RPMI8226 (cell line): ENCODE results near the gene SFXN5.

Experiments used
- DNase-seq: peaks from one replicate; pipeline ENCODE4 v3.0.0-alpha.2; 2015

Gene SFXN5

GRCh38 chr2:72934683-72935610 is 136.6 kb downstream of the SFXN5 start:
- peak; percentile 67 for DNase-seq

GRCh38 chr2:72933646-72934151 is 137.8 kb downstream of the SFXN5 start:
- no peak for DNase-seq

GRCh38 chr2:72933207-72933606 is 138.3 kb downstream of the SFXN5 start:
- no peak for DNase-seq

- DNase-seq = no peak
These were observed 138.7 kb downstream of the SFXN5 start for GRCh38 chr2:72932805-72933204.

DNA sequence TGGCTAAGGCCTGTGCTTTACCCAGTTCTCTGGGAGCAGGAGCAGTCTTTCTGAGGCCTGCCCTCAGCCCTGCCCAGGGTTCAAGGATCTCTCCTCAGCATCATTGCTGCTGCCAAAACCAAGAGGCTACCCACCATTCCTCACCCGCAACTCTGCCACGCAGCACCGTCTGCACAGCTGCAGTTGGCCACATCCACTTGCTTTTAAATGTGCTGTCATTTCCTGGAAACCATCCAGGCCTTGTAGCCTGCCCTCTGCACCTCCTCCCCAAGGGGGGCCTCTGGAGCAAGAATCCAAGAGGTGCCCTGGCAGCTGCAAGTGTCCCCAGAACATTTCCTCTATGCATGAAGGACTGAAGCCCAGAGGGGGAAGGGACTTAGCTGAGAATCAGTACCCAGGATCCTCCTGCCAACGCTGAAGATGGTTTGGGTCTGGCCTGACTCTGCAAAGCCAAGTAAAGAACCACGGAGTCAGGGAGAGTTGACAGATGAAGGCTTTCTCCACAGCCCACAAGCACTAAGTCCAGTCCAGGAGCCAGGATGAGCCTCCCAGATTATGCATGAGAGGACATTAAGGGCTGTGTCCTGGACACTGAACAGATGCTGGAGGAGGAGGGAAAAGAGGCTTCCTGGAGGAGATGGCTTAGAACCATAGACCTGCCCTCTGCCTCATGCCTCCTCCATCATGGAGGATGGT is 139.3 kb downstream of the SFXN5 start:
- DNase-seq = peak; percentile 43

DNA sequence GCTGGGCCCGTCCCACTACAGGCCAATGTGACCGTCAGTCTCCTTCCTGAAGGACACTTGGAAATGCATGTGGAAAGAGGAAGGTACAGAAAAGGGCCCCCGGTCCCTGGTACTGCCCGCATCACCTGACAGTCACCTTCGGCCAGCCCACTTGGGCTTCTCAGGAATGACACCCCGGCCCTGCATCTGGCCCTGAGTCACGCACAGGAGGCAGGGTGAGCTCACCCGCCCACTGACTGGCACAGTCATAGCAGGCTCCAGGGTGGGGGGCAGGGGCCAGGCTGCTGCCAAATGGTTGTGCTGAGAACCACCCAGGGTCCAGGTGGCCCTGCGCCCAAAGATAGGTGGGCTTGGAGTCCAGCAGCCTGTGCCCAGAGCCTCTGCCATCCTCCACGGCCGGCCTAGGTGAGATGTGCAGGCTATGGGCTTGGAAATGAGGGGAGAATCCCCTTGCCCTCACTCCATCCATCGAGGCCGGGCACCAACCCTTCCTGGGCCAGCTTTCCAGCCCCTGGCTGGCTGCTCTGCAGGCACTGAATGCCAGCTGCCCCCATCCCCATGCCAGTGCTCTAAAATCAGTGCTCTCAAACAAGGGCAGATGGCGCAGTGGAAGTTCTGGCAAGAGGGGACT is 140.1 kb downstream of the SFXN5 start:
- no peak for DNase-seq

DNA sequence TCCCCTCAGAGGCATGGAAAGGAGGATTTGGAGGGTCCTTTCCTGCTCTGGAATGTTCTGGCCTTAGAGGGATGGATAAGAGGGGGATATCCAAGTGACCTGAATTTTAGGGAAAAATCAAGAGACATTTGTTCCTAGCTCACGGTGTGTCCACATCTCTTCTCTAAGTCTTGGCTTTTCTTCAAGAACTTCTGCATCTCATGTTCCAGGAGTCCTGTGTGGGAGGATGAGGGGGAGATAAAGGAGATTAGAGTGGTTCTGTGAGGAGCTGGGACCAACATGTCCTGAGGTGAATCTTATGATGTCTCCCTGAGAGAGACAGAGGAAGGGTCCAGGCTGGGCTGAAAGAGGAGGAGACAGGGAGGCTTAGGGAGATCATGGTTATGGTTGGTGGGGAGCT is 142.5 kb downstream of the SFXN5 start:
- no peak for DNase-seq

DNA sequence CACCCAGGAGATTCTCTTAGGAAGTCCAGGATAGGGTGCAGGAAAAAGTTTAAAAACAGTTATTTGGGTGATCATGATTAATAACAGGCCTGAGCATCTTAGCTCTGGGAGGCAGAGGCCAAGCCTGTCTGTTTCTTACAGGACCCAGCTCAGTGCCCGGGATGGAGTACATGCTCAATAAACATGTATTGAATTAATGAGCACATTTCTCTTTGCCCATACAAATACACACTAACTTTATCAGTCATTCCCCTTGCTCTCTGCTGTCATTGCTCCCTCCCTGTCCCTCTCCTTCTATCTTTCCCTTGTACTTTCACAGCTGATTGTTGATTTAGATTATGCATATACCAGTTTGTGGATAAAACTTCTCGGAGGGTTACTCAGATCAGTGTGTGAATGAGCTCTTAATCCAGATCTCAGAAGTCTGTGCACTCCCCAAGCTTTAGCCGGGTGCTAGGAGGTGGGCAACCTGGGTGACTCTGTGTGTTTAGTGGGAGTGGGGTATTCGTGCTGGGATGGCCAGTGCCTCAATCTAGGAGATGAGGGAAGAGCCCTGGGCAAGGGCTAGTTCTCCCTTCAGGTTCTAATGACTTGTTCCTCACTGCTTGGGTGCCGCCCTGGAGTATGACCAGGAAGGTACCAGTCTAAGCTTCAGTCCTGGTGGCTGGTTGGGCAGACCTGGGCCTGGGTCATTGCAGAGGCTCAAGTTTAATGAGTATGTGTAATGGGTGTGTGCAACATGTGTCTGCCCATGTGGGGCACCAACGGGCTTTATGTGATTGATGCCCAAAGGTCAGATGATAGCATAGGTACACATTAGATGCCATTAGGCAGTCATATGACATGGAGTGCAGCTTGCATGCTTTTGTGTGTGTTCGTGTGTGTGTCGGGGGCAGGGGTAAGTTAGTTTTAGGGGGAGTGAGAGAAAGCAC is 143.6 kb downstream of the SFXN5 start:
- no peak for DNase-seq

GRCh38 chr2:72926811-72927465 is 144.6 kb downstream of the SFXN5 start:
- no peak for DNase-seq

DNA sequence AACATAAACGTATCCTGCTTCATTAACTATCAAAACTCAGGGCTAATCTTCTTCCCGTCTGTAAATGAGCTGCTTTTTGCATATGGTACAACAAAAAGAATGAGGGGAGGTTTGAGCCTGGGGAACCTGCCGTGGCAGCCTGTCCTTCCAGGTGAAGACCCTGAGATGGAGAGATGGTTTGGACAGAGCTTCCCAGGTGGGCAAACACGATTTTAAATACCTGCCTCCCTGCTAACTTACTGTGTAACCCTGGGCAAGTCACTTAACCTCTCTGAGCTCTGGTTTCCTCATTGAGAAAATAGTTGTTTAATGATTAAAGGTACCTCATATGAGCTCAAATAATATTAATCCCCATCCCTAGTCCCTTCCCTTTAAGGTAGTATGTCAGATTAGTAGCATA is 145.1 kb downstream of the SFXN5 start:
- DNase-seq = no peak

- no peak for DNase-seq
These were observed 146.1 kb downstream of the SFXN5 start for GRCh38 chr2:72925328-72925943.

- DNase-seq = no peak
These were observed 146.9 kb downstream of the SFXN5 start for GRCh38 chr2:72924353-72925240.

- DNase-seq = no peak
These were observed 147.6 kb downstream of the SFXN5 start for GRCh38 chr2:72923833-72924352.

GRCh38 chr2:72921853-72922252 is 149.7 kb downstream of the SFXN5 start:
- DNase-seq = no peak

- no peak for DNase-seq
These were observed 150.2 kb downstream of the SFXN5 start for GRCh38 chr2:72921088-72921851.

- DNase-seq = no peak
These were observed 151.0 kb downstream of the SFXN5 start for GRCh38 chr2:72920318-72921087.

GRCh38 chr2:72919414-72920317 is 151.8 kb downstream of the SFXN5 start:
- DNase-seq = no peak
